ENCODE data around the gene SLC4A9.

Gene SLC4A9

DNA sequence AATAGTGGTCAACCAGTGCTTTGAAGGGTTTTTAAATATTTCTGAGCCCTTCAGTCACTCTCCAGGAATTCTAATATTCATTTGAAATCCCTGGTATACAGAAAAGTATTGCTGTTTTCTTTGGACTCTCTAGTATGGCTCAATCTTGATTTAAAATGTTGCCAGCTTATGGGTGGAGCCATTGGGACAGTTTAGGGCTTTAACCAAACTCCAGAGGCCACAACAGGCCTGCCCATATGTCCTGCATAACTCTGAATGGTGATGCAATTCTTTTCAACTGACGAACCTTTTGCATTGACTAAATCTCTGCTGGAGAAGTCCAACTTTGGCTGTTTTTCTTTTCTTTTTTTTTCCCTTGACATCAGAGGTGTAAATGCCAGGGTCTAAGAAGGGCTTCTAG lies 31.3 kb downstream of the SLC4A9 start:
- TF ChIP-seq POLR2AphosphoS5 (IDR thresholded peaks at IDR 0.05; ENCODE audit: low read depth, low read length) (no peak), FOXP2 (optimal IDR thresholded peaks at IDR 0.05; ENCODE audit: borderline replicate concordance, extremely low read depth, extremely low read length, insufficient read depth) (no peak), SIN3A (IDR thresholded peaks at IDR 0.05; ENCODE audit: borderline replicate concordance, insufficient read depth, low read length) (no peak), TAF1 (IDR thresholded peaks at IDR 0.05; ENCODE audit: borderline replicate concordance, insufficient read depth, low read length) (no peak)
- TF ChIP-seq, protein P1, sequence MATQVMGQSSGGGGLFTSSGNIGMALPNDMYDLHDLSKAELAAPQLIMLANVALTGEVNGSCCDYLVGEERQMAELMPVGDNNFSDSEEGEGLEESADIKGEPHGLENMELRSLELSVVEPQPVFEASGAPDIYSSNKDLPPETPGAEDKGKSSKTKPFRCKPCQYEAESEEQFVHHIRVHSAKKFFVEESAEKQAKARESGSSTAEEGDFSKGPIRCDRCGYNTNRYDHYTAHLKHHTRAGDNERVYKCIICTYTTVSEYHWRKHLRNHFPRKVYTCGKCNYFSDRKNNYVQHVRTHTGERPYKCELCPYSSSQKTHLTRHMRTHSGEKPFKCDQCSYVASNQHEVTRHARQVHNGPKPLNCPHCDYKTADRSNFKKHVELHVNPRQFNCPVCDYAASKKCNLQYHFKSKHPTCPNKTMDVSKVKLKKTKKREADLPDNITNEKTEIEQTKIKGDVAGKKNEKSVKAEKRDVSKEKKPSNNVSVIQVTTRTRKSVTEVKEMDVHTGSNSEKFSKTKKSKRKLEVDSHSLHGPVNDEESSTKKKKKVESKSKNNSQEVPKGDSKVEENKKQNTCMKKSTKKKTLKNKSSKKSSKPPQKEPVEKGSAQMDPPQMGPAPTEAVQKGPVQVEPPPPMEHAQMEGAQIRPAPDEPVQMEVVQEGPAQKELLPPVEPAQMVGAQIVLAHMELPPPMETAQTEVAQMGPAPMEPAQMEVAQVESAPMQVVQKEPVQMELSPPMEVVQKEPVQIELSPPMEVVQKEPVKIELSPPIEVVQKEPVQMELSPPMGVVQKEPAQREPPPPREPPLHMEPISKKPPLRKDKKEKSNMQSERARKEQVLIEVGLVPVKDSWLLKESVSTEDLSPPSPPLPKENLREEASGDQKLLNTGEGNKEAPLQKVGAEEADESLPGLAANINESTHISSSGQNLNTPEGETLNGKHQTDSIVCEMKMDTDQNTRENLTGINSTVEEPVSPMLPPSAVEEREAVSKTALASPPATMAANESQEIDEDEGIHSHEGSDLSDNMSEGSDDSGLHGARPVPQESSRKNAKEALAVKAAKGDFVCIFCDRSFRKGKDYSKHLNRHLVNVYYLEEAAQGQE (IDR thresholded peaks at IDR 0.05; ENCODE audit: insufficient read depth in 1 of 2, low read depth in 2 of 2, low read length in 2 of 2): no peak

DNA sequence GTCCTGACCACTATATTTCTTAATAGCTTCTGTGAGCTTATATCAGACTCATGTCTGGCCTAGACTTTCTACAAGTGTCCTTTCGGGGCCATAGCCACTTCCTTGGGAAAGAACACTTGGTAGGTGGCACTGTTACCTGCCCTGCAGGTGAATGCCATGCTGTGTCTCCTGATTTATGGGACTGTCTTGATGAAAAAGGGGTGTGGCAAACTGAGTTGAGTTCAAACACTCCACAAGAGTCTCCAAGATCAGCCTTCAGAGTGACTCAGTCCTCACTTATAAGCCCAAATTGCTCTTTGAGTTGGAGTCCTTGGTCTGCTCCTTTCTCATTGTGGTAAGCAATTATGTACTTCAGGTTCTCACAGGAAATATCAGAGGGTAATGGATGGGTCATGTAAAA lies 31.7 kb downstream of the SLC4A9 start:
- TF ChIP-seq, protein P1 (IDR thresholded peaks at IDR 0.05; ENCODE audit: insufficient read depth in 1 of 2, low read depth in 2 of 2, low read length in 2 of 2): no peak
- TF ChIP-seq SIN3A (IDR thresholded peaks at IDR 0.05; ENCODE audit: borderline replicate concordance, insufficient read depth, low read length): no peak
- TF ChIP-seq POLR2AphosphoS5 (IDR thresholded peaks at IDR 0.05; ENCODE audit: low read depth, low read length): no peak
- TF ChIP-seq TAF1 (IDR thresholded peaks at IDR 0.05; ENCODE audit: borderline replicate concordance, insufficient read depth, low read length): no peak
- TF ChIP-seq FOXP2 (optimal IDR thresholded peaks at IDR 0.05; ENCODE audit: borderline replicate concordance, extremely low read depth, extremely low read length, insufficient read depth): no peak

GRCh38 chr5:140393738-140394137 lies 33.7 kb downstream of the SLC4A9 start:
- TF ChIP-seq TAF1 (IDR thresholded peaks at IDR 0.05; ENCODE audit: borderline replicate concordance, insufficient read depth, low read length) (no peak), SIN3A (IDR thresholded peaks at IDR 0.05; ENCODE audit: borderline replicate concordance, insufficient read depth, low read length) (no peak), FOXP2 (optimal IDR thresholded peaks at IDR 0.05; ENCODE audit: borderline replicate concordance, extremely low read depth, extremely low read length, insufficient read depth) (no peak), POLR2AphosphoS5 (IDR thresholded peaks at IDR 0.05; ENCODE audit: low read depth, low read length) (no peak)
- TF ChIP-seq, protein P1 (IDR thresholded peaks at IDR 0.05; ENCODE audit: insufficient read depth in 1 of 2, low read depth in 2 of 2, low read length in 2 of 2): no peak

GRCh38 chr5:140398379-140398811 lies 38.4 kb downstream of the SLC4A9 start:
- TF ChIP-seq FOXP2 (optimal IDR thresholded peaks at IDR 0.05; ENCODE audit: borderline replicate concordance, extremely low read depth, extremely low read length, insufficient read depth) (no peak), POLR2AphosphoS5 (IDR thresholded peaks at IDR 0.05; ENCODE audit: low read depth, low read length) (no peak), TAF1 (IDR thresholded peaks at IDR 0.05; ENCODE audit: borderline replicate concordance, insufficient read depth, low read length) (no peak), SIN3A (IDR thresholded peaks at IDR 0.05; ENCODE audit: borderline replicate concordance, insufficient read depth, low read length) (no peak)
- TF ChIP-seq, protein P1 (IDR thresholded peaks at IDR 0.05; ENCODE audit: insufficient read depth in 1 of 2, low read depth in 2 of 2, low read length in 2 of 2): no peak
